ENCODE results near the gene PRKN.
A peak's percentile ranks its signal among the peaks of the same experiment; 100 is the strongest.
"Not testable (repeated sequence)": the region's sequence is repeated elsewhere in the genome, so short reads cannot be mapped to it uniquely, and the experiment has no call there.

PRKN gene

GRCh38 chr6:161313940-161314509 lies 1413.5 kb downstream of the PRKN start:
- FAIRE-seq = no peak

GRCh38 chr6:161313475-161313874 lies 1414.1 kb downstream of the PRKN start:
- DNase-seq (ENCODE audit: insufficient read length, low spot score); FAIRE-seq: not testable (repeated sequence)

More at GRCh38 chr6:161313940-161314509, 1413.5 kb downstream of the PRKN start:
- DNase-seq (ENCODE audit: insufficient read length, low spot score) = no peak
- no peak for TF ChIP-seq POLR2A (IDR thresholded peaks at IDR 0.05; ENCODE audit: low read depth, low read length)

- not testable (repeated sequence) for FAIRE-seq; DNase-seq (ENCODE audit: insufficient read length, low spot score)
Observed at GRCh38 chr6:161309774-161310173, 1417.8 kb downstream of the PRKN start.

GRCh38 chr6:161308075-161308655 lies 1419.4 kb downstream of the PRKN start:
- TF ChIP-seq POLR2A (IDR thresholded peaks at IDR 0.05; ENCODE audit: low read depth, low read length) = no peak
- FAIRE-seq (no peak), DNase-seq (ENCODE audit: insufficient read length, low spot score) (no peak)

- FAIRE-seq = no peak
- no peak for TF ChIP-seq POLR2A (IDR thresholded peaks at IDR 0.05; ENCODE audit: low read depth, low read length)
Observed at GRCh38 chr6:161305860-161306259, 1421.7 kb downstream of the PRKN start.

GRCh38 chr6:161303628-161304340 lies 1423.8 kb downstream of the PRKN start:
- DNase-seq (ENCODE audit: insufficient read length, low spot score) = peak; percentile 4
- FAIRE-seq = no peak
- no peak for TF ChIP-seq POLR2A (IDR thresholded peaks at IDR 0.05; ENCODE audit: low read depth, low read length)

More at GRCh38 chr6:161305860-161306259, 1421.7 kb downstream of the PRKN start:
- DNase-seq (ENCODE audit: insufficient read length, low spot score) = no peak

- no peak for TF ChIP-seq POLR2A (IDR thresholded peaks at IDR 0.05; ENCODE audit: low read depth, low read length)
- DNase-seq (ENCODE audit: insufficient read length, low spot score) (no peak), FAIRE-seq (no peak)
Observed at GRCh38 chr6:161302949-161303348, 1424.6 kb downstream of the PRKN start.

GRCh38 chr6:161301338-161301737 lies 1426.2 kb downstream of the PRKN start:
- no peak for FAIRE-seq
- DNase-seq (ENCODE audit: insufficient read length, low spot score) = no peak
- no peak for TF ChIP-seq POLR2A (IDR thresholded peaks at IDR 0.05; ENCODE audit: low read depth, low read length)

GRCh38 chr6:161300823-161301222 lies 1426.7 kb downstream of the PRKN start:
- DNase-seq (ENCODE audit: insufficient read length, low spot score) (no peak), FAIRE-seq (no peak)
- TF ChIP-seq POLR2A (IDR thresholded peaks at IDR 0.05; ENCODE audit: low read depth, low read length) = no peak

GRCh38 chr6:161299726-161300125 lies 1427.8 kb downstream of the PRKN start:
- no peak for TF ChIP-seq POLR2A (IDR thresholded peaks at IDR 0.05; ENCODE audit: low read depth, low read length)
- no peak for FAIRE-seq
- DNase-seq (ENCODE audit: insufficient read length, low spot score) = no peak
